ENCODE results near the gene HUWE1.

HUWE1 gene

DNA sequence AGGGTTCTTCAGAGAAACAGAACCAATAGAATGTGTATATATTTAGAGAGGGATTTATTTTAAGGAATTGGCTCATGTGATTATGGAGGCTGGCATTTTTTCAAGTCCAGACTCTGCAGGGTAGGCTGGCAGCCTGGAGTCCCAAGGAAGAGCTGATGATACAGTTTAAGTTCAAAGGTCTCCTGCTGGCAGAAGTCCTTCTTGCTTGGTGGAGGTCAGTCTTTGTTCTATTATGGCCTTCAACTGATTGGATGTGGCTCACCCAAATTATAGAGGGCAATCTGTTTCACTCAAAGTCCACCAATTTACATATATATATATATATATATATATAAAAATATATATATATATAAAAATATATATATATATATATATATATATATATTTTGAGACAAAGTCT lies 200.2 kb downstream of the HUWE1 start:
- no peak for DNase-seq

DNA sequence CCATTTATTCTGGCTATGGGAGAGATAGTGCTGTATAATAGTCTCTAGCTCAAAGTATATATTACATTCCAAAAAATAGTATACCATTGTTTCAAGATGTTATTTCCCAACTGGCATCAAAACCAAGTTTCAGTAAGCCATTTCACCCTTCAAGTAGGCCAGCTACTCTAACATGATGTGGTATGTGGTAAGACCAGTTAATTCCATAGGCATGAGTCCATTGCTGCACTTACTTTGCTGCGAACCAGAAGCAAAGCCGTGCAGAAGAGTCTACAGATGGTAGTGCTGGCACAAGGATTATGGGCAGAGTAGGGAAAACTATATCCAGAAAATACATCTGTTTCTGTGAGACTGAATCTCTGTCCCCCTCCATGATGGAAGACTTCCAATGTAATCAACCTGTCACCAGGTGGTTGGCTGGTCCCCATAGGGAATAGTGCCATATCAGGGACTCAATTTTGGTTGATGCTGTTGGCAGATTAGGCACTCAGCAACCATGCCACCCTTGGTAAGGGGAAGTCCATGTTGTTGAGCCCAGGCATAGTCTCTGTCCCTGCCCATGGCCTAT lies 202.6 kb downstream of the HUWE1 start:
- peak; percentile 48 for DNase-seq

DNA sequence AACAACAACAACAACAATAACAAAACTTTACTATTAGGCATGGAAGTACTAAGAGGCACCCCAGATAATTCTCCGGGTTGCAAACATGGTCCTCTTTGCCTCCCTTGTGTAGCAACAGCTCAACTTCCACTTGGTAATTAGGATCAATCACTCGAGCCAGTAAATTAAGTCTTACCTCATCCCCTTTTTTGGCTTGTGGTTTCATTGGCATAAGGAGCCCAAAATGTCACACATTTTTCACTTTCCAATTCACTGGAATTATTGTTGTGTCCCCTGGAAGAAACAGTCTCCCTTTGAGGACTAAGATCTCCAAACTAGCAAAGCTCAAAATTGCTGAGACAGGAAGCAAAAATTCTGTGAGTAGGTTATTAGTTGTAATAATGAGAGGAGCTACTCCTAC lies 203.1 kb downstream of the HUWE1 start:
- DNase-seq, result no peak

All from HCEC 1CT (cell line).